Spleen (tissue), 11 donors: ENCODE data around the gene SLC22A23. TPM values are rescaled to one million over a fixed set of nuclear protein-coding genes. Genes with fewer than 3 reads are reported as not detected.
"Not testable (repeated sequence)": the region's sequence is repeated elsewhere in the genome, so short reads cannot be mapped to it uniquely, and the experiment has no call there.

Experiments
- DNase-seq: peaks from one replicate; pipeline ENCODE4 v3.0.0-alpha.2; 2020
- H3K27ac ChIP-seq, 8 donors: fragments of 200-600 bp; sonication (generic) in 7 of 8; 1 replicate in 4 of 8; 2 replicates in 4 of 8; pipeline versions ENCODE4 v1.5.0 to v1.8.0; 2016 to 2021; ENCODE audit warnings: inconsistent platforms in 4 of 8, mild to moderate bottlenecking in 4 of 8, moderate library complexity in 1 of 8
- H3K27me3 ChIP-seq, 7 donors: fragments of 200-600 bp; sonication (generic) in 6 of 7; replicated peaks in 1 of 7; 1 replicate in 4 of 7; 2 replicates in 3 of 7; pipeline versions ENCODE4 v1.5.0 to v1.8.0; 2016 to 2021; ENCODE audit warnings: inconsistent platforms in 3 of 7, mild to moderate bottlenecking in 1 of 7
- H3K36me3 ChIP-seq, 6 donors: fragments of 200-600 bp; sonication (generic) in 5 of 6; 1 replicate in 4 of 6; 2 replicates in 2 of 6; pipeline versions ENCODE4 v1.5.0 to v1.8.0; 2016 to 2021; ENCODE audit warnings: inconsistent platforms in 2 of 6
- H3K4me1 ChIP-seq, 6 donors: fragments of 200-600 bp; sonication (generic) in 5 of 6; 1 replicate in 3 of 6; 2 replicates in 3 of 6; pipeline versions ENCODE4 v1.5.0 to v1.8.0; 2016 to 2021; ENCODE audit warnings: inconsistent platforms in 3 of 6
- H3K4me3 ChIP-seq, 8 donors: fragments of 200-600 bp; sonication (generic) in 7 of 8; 1 replicate in 4 of 8; 2 replicates in 4 of 8; pipeline versions ENCODE4 v1.5.0 to v1.8.0; 2016 to 2021; ENCODE audit warnings: inconsistent platforms in 4 of 8, mild to moderate bottlenecking in 4 of 8, moderate library complexity in 2 of 8
- H3K9me3 ChIP-seq, 8 donors: fragments of 200-600 bp; sonication (generic) in 7 of 8; 1 replicate in 4 of 8; 2 replicates in 4 of 8; pipeline versions ENCODE4 v1.5.0 to v1.8.0; 2016 to 2021; ENCODE audit warnings: inconsistent platforms in 4 of 8
- CTCF ChIP-seq, 11 experiments: fragments of 200-600 bp in 7 of 11; fragments of 450-650 bp in 4 of 11; sonication (generic) in 4 of 11; IDR thresholded peaks in 8 of 11; conservative IDR thresholded peaks in 3 of 11; 1 replicate in 7 of 11; 2 replicates in 4 of 11; pipeline versions ENCODE4 v1.4.0 to v1.8.0; 2016 to 2021; ENCODE audit warnings: antibody characterized with exemption in 11 of 11, inconsistent platforms in 4 of 11, mild to moderate bottlenecking in 1 of 11
- POLR2A ChIP-seq, 3 donors: fragments of 450-650 bp; IDR thresholded peaks; one replicate each; pipeline ENCODE4 v1.5.1; 2017; ENCODE audit warnings: antibody characterized with exemption in 3 of 3, mild to moderate bottlenecking in 1 of 3
- POLR2AphosphoS5 ChIP-seq, 3 donors: sonication (generic); formaldehyde crosslinking; IDR thresholded peaks; one replicate each; pipeline ENCODE4 v1.5.1; 2017; ENCODE audit warnings: antibody characterized with exemption in 3 of 3
- WGBS, 5 donors: extraction: QIAGEN DNeasy Blood & Tissue Kit in 3 of 5; methylation state at CpG; one replicate each; pipeline versions ENCODE4 v1.1.5 to v1.1.7; 2013 to 2018; 5-methylcytosine and 5-hydroxymethylcytosine counted together
- intact Hi-C: fragments of 100-400 bp; cut with DNase I; formaldehyde crosslinking; loops from one replicate; pipeline ENCODE4 v1.15.0; 2023; ENCODE audit warnings: low total_unique reads
- polyA plus RNA-seq, 3 donors: library from polyadenylated mRNA; stranded (reverse); fragments of 200-250 nt; gene quantifications; one replicate each; pipeline ENCODE4 v1.2.1, GENCODE V29; 2013
- total RNA-seq, 7 donors: library from RNA; depleted of rRNA in 3 of 7; stranded (reverse); fragments of >200 nt in 3 of 7; fragmentation: NEBNext Ultra II Directional in 4 of 7; extraction: Animal tissue kit (Norgen Biotek cat#: 25700) in 4 of 7; gene quantifications; one replicate each; pipeline versions ENCODE4 v1.1.0 to v1.2.1, GENCODE V29; 2016 to 2021
- donor health status: healthy with polysubstance abuse.
- donor health status: DM: no; HTN: no; CAD: no; lungs with moderate emphysema.
- donor health status: DM: no; HTN: no; CAD: no.
- donor health status: Bipolar disorder and iron deficiency.
- donor health status: healthy.
- donor health status: DM: no; HTN: no; CAD: no.
- donor health status: DM: yes; HTN: yes; CAD: no.

Gene SLC22A23
- total and polyA plus RNA-seq, 10 donors, result 1.9 to 22.6 (median 18.3) TPM

- Histone ChIP-seq H3K4me3 (no peak overlapping the region), H3K27me3 (peaks cover 0 to 54% (median 15%) of the 10 kb centered on the region in 7 donors), H3K36me3 (no peaks in the 10 kb centered on the region), H3K27ac (no peak overlapping the region), H3K4me1 (peaks cover 7 to 14% (median 9%) of the 10 kb centered on the region in 6 donors), H3K9me3 (peaks cover 0 to 4% (median 0%) of the 10 kb centered on the region in 8 donors)
- no peak for DNase-seq
- WGBS, 5 donors, result 91 to 97% (median 93%) methylated on average over 9 of the region's 9 CpGs
- intact Hi-C loops, result loop anchor here (5.0 to 10.0 kb wide), 2 partner anchors 85 to 123 kb away; no protein-coding TSS in a partner anchor
- TF ChIP-seq CTCF (IDR thresholded peaks at IDR 0.05 in 8 of 11, conservative IDR thresholded peaks at IDR 0.05 in 3 of 11), result no peak
- no peak for TF ChIP-seq POLR2AphosphoS5 (IDR thresholded peaks at IDR 0.05)
- no peak for TF ChIP-seq POLR2A (IDR thresholded peaks at IDR 0.05)
Measured at GRCh38 chr6:3250231-3250675, 206.6 kb downstream of the SLC22A23 start.

- Histone ChIP-seq H3K4me3 (no peak overlapping the region), H3K27ac (no peak overlapping the region), H3K36me3 (no peaks in the 10 kb centered on the region), H3K4me1 (peaks cover 7 to 14% (median 9%) of the 10 kb centered on the region in 6 donors), H3K27me3 (peaks cover 0 to 57% (median 15%) of the 10 kb centered on the region in 7 donors), H3K9me3 (peaks cover 0 to 4% (median 0%) of the 10 kb centered on the region in 8 donors)
- DNase-seq, result no peak
- TF ChIP-seq POLR2AphosphoS5 (IDR thresholded peaks at IDR 0.05), result no peak
- no peak for TF ChIP-seq POLR2A (IDR thresholded peaks at IDR 0.05)
- TF ChIP-seq CTCF (IDR thresholded peaks at IDR 0.05 in 8 of 11, conservative IDR thresholded peaks at IDR 0.05 in 3 of 11), result no peak
- intact Hi-C loops, result loop anchor here (5.0 to 10.0 kb wide), 2 partner anchors 85 to 123 kb away; no protein-coding TSS in a partner anchor
- WGBS, 5 donors, result 91 to 100% (median 95%) methylated on average over 3 of the region's 3 CpGs
Measured at GRCh38 chr6:3249821-3250220, 207.0 kb downstream of the SLC22A23 start.

- intact Hi-C loops, result no loop called here
- H3K9me3 ChIP-seq, result no peaks in the 10 kb centered on the region
- H3K36me3 ChIP-seq, result no peaks in the 10 kb centered on the region
- no peak overlapping the region for H3K27ac ChIP-seq
- peaks cover 0 to 66% (median 15%) of the 10 kb centered on the region in 7 donors for H3K27me3 ChIP-seq
- TF ChIP-seq POLR2AphosphoS5 (IDR thresholded peaks at IDR 0.05) (no peak), CTCF (IDR thresholded peaks at IDR 0.05 in 8 of 11, conservative IDR thresholded peaks at IDR 0.05 in 3 of 11) (no peak), POLR2A (IDR thresholded peaks at IDR 0.05) (no peak)
- peaks cover 7 to 14% (median 9%) of the 10 kb centered on the region in 6 donors for H3K4me1 ChIP-seq
- no peak for DNase-seq
- WGBS, 5 donors, result 56 to 65% (median 63%) methylated on average over 32 to 36 of the region's 36 CpGs
- H3K4me3 ChIP-seq, result peak overlapping the region in 1 of 8 donors; percentile 22
Measured at GRCh38 chr6:3247255-3248146, 209.3 kb downstream of the SLC22A23 start.

GRCh38 chr6:3245216-3245615, 211.6 kb downstream of the SLC22A23 start:
- WGBS, 5 donors, result 89 to 96% (median 91%) methylated on average over 5 of the region's 5 CpGs
- Histone ChIP-seq H3K4me1 (no peaks in the 10 kb centered on the region), H3K4me3 (no peak overlapping the region), H3K27me3 (peaks cover 0 to 56% (median 15%) of the 10 kb centered on the region in 7 donors), H3K27ac (no peak overlapping the region), H3K36me3 (no peaks in the 10 kb centered on the region), H3K9me3 (no peaks in the 10 kb centered on the region)
- intact Hi-C loops, result no loop called here
- TF ChIP-seq POLR2AphosphoS5 (IDR thresholded peaks at IDR 0.05) (no peak), POLR2A (IDR thresholded peaks at IDR 0.05) (no peak), CTCF (IDR thresholded peaks at IDR 0.05 in 8 of 11, conservative IDR thresholded peaks at IDR 0.05 in 3 of 11) (no peak)
- no peak for DNase-seq

- H3K27me3 ChIP-seq, result peaks cover 0 to 52% (median 15%) of the 10 kb centered on the region in 7 donors
- WGBS, 5 donors, result 91 to 96% (median 94%) methylated on average over 7 of the region's 7 CpGs
- H3K4me3 ChIP-seq, H3K9me3 ChIP-seq, H3K36me3 ChIP-seq, H3K27ac ChIP-seq, intact Hi-C loops, DNase-seq, H3K4me1 ChIP-seq: not testable (repeated sequence)
Measured at GRCh38 chr6:3244832-3245161, 212.1 kb downstream of the SLC22A23 start.
